ENCODE measurements around the gene BLM.
A peak's percentile ranks its signal among the peaks of the same experiment; 100 is the strongest.

Gene BLM

GRCh38 chr15:90799639-90800170, 82.6 kb downstream of the BLM start:
- DNase-seq, result no peak

- no peak for DNase-seq
These were observed 84.7 kb downstream of the BLM start for GRCh38 chr15:90801803-90802202.

DNA sequence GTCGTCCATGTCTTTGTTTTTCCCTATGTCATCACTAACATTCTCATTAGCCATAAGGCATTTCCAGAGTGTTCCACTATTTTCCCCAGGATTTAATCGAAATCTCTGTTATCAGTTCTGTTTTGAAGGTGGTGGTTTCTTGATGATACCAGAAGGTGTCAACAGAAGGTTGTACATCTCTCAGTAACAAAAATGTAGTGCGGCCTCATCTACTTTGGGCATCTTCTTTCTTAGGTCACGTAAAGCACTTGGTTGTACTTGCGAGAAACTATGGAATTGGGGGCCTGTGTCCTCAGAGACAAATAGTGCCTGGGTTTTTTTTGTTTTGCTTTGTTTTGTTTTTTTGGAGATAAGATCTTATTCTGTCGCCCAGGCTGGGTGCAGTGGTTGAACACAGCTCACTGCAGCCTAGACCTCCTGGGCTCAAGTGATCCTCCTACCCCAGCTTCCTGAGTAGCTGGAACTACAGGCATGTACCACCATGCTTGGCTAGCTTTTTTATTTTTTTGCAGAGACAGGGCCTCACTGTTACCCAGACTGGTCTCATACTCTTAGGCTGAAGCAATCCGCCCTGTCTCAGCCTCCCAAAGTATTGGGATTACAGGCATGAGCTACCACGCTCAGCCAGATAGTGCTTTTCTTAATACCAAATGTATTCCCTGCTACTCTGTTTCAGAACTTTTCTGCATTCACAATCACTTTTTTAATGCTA, 90.1 kb downstream of the BLM start:
- no peak for DNase-seq

DNA sequence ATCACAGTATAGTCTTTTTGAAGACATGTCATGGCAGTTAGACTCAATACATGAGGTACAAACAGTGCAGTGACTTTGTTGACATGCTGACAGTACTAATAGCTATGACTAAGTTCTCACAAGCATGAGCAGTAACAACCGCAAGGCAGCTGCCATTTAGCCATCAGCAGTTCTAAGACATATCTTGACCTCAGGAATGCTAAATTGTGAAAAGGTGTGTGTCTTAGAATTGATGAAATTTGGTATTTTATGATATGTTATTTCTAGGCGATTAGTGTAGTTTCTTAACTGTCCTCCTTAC, 90.6 kb downstream of the BLM start:
- DNase-seq, result no peak

GRCh38 chr15:90808517-90809235, 91.5 kb downstream of the BLM start:
- no peak for DNase-seq

DNA sequence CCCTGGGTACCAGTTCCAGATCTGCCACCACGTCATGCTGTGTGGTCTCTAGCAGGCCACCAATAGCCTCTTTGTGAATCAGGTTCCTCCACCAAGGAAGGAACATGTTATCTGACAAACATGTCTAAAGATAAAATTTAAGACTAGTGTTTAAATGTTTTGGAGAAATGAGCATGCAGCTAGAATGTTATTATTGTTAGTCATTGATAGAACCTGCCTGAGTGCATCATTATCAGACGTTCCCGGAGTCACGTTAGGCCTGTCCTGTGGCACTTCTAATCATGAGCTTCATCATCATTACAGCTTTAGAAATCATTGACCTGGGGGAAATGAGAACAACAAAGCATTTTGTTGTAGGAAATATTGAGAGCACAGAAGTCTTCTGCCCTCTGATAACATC, 92.4 kb downstream of the BLM start:
- no peak for DNase-seq

GRCh38 chr15:90810354-90810753, 93.2 kb downstream of the BLM start:
- no peak for DNase-seq

DNA sequence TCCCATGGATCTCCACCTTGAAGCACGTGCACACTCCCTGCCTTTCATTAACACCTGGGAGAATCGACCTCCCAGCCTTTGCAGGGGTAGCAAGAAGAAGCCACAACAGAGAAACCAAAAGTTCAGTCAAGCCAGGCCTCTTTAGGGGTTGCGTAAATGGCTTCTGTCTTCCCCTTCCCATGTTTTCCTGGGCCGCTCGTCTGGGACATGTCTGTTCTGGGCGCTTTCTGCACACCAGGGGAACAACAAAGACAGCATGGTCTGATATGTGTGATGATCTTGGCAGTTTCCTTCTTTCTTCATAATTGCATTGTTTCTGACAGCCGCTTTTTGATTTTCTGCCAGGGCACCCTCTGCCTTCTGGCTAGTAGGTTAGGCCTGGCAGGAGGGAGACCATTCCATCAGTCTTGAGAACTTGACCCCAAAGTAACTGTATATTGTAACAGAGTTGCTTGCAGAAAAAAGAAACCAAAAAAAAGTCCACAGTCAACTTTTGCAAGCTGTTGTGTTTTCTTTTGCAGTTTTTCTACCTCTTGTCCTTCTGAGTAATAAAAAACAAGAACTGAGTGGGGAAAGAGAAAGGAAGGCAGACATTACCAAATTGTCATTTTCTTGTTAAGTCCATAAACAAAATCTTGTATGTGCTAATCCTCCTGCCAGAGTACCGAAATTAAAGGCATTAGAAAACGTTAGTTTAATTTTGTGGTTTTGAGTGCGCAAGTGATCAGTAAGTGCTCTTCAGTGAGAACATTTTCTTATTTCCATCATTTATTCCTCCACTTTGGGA, 95.2 kb downstream of the BLM start:
- no peak for DNase-seq

DNA sequence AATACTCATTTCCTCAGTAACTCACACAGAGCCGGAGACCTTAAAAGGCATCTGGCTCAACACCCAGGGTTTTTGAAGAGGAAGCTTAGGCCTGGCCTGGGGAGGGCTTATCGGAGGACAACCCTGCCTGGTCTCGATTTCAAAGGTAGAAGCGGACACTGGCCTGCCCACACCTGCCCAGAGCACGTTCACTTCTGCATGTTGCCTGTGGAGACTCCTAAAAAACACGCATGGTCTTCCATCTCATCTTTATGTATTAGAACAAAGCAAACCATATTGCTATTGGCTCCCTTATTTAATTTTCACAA, 95.8 kb downstream of the BLM start:
- DNase-seq, result no peak

DNA sequence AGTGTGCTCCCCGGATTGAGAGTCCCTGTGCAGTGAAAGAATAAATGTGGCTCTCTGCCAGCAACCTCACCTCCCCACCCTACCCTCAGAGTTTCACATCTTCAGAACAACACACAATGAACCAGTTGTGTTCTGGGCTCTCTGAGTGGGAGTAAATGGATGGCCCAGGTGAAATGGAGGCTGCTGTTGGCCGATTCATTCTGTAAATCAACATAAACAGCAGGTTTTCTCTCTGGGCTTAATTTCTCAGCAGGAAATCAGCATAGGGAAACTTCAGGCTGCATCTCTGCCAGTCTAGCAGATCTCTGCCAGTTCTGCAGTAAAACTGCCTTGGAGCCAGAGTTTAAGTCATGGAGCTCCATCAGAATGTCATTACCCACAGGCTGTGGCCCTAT, 96.6 kb downstream of the BLM start:
- DNase-seq, result no peak

DNA sequence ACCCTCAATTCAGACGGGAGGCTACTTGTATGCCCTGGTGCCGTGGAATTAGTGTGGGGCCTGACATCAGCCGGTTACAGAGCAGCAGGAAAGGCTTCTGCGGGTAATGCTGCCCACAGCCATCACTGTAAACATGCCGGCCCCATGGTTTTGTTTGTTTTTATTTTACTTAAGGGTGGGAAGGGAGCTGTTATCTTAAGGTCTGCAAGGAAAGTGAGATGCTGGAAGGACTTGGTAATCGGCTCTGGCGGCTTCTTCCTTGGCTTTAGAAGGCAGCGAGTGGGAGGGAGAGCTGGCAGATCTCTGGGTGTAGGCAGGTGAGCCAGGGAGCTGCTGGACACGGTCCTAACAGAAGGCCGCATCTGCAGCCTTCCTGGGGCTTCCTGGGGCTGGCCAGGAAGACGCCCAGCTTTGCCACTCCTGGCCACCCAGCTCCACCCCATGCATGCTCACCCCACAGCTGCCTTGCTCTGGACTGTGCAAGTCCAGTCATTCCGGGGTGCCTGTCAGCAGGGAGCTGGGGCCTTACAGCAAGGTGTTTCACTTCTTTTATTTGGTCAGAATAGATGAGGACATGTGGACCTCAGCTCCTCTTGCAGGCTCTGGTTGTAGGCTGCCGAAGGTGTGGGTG, 97.2 kb downstream of the BLM start:
- no peak for DNase-seq

GRCh38 chr15:90816401-90817116, 99.4 kb downstream of the BLM start:
- DNase-seq, result no peak

- no peak for DNase-seq
These were observed 100.2 kb downstream of the BLM start for GRCh38 chr15:90817117-90818057.

GRCh38 chr15:90818251-90819210, 101.4 kb downstream of the BLM start:
- DNase-seq, result peak; percentile 3 to 38

- DNase-seq, result no peak
These were observed 102.2 kb downstream of the BLM start for GRCh38 chr15:90819390-90819789.

- DNase-seq, result no peak
These were observed 102.7 kb downstream of the BLM start for GRCh38 chr15:90819850-90820249.

DNA sequence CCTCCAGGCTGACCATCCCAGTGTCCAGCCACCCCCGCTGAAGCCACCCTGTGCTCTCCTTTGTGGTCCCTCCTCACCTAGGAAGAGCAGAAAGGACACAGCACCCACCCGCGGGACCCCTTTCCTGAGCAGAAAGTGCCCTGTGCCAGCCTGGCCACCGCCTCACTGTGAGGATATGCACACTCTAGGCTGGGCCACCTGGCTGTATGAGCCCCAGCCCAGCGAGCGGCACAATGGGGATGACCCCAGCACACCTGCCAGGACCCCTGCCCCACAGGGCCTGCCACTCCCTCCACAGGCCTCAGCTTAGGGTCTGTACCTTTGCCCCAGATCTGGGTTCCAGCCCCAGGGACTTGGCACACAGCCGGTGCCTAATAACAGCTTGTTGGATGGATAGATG, 103.3 kb downstream of the BLM start:
- no peak for DNase-seq

DNA sequence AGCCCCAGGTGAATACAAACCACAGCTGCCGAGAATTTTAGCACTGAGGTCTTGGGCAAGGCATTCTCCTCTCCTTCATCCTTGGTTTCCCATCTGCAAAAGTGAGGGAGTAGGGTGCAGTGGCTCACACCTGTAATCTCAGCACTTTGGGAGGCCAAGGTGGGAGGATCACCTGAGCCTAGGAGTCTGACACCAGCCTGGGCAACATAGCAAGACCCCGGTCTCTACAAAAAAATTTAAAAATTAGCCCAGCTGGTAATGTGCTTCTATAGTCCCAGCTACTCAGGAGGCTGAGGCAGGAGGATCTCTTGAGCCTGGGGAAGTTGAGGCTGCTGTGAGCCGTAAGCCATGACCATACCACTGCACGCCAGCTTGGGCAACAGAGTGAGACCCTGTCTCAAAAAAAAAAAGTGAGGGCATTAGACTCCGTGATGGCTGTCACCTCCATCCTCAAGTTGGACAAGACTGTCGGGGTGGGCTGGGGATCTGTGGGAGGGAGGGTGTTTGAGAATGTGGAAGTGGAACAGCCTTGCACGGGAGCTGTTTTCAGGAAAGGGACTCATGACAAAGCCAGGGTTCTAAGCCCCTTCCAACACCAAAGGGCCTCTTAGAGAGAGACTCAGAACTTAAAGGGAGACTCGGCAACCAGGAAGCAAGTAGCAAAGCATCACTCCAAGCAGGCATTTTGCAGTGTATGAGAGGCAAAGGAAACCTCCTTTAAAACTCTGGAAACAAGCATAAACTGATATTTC, 105.2 kb downstream of the BLM start:
- no peak for DNase-seq

- DNase-seq, result no peak
These were observed 106.4 kb downstream of the BLM start for GRCh38 chr15:90823455-90823974.

Data from NCI-H187 (cell line).